IPS DF 4.7 (cell line): ENCODE measurements around the gene KCNA1.
"Not testable (repeated sequence)": the region's sequence is repeated elsewhere in the genome, so short reads cannot be mapped to it uniquely, and the experiment has no call there.

ENCODE experiments used
- DNase-seq: peaks from one replicate; pipeline ENCODE4 v3.0.0-alpha.2; 2013; ENCODE audit warnings: low spot score; ENCODE audit errors: extremely low read depth

Gene KCNA1

GRCh38 chr12:4909734-4910501 is at the start of gene KCNA1:
KCNA1 (plus strand) TSS chr12:4909905; CDS start chr12:4911379, 1,474 bp downstream.
- no peak for DNase-seq

- DNase-seq: no peak
Measured at GRCh38 chr12:4860741-4861140, 49.0 kb upstream of the KCNA1 start.

- DNase-seq: no peak
Measured at GRCh38 chr12:4862809-4863208, 46.9 kb upstream of the KCNA1 start.

DNA sequence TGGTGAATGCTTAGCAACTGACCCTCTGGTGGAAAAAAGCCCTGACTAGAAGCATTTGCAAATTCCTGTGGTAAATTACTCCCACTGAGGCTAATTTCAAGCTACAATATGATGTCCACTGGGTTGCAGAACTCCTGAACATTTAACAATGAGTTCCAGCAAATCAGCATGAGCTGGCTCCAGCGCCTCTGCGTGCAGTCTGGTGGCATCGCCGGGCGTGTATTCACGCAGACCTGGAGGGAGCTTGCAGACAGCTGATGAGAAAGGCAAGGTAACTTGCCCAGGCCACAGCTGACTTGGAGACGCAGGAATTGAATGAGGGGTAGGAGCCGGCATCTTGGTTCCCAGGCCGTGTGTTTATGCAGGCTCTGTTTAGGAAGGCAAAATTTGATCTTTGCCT is 45.1 kb upstream of the KCNA1 start:
- DNase-seq: no peak

GRCh38 chr12:4865246-4865645 is 44.5 kb upstream of the KCNA1 start:
- DNase-seq: no peak

GRCh38 chr12:4866299-4866698 is 43.4 kb upstream of the KCNA1 start:
- DNase-seq: no peak

GRCh38 chr12:4867384-4867783 is 42.3 kb upstream of the KCNA1 start:
- DNase-seq: no peak

- DNase-seq: no peak
Measured at GRCh38 chr12:4870423-4870822, 39.3 kb upstream of the KCNA1 start.

- DNase-seq: no peak
Measured at GRCh38 chr12:4871514-4871913, 38.2 kb upstream of the KCNA1 start.

GRCh38 chr12:4873947-4874346 is 35.8 kb upstream of the KCNA1 start:
- no peak for DNase-seq

DNA sequence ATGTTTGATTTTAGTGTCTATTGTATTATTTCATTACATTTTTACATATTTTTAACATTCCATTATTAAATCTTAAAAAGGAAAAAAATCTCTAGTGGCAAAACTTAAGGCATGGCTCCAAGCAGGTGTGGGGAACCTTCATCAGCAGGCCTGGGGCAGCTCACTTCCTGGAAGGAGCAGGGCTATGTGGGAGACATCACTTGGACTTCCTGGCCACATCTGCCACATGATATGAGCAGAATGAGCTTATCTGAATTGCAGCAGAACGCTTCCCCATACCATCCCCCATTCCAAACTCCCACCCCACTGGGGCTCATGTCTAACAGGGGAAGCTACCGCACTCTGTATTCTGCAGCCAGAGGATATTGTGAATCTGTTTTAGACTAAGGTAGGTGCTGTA is 35.0 kb upstream of the KCNA1 start:
- no peak for DNase-seq

DNA sequence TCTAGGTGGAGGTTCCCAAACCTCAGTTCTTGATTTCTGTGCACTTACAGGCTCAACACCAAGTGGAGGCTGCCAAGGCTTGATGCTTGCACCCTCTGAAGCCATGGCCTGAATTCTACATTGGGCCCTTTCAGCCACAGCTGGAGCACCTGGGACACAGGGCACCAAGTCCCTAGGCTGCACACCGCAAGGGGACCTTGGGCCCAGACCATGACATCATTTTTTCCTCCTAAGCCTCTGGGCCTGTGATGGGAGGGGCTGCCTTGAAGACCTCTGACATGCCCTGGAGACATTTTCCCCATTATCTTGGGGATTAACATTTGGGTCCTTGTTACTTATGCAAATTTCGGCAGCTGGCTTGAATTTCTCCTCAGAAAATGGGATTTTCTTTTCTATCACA is 30.2 kb upstream of the KCNA1 start:
- DNase-seq: not testable (repeated sequence)

GRCh38 chr12:4881266-4882064 is 28.2 kb upstream of the KCNA1 start:
- no peak for DNase-seq

DNA sequence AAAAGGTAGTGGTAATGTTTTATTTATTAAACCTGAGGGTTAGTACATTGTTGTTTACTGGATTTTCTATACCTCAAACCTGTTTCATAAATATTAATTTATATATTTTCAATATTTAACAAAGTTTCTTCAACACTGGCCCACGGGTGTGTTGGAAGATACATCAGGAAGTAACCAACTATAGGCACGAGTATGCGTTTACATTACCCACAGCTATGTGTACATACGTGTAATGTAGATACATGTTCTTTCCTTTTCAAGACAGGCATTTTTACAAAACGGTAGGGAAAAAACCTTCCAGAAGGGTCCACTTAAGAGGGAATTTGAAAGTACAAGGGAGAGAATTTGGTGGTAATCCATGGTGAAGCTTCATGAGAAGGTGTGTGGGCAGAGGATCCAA is 17.8 kb upstream of the KCNA1 start:
- DNase-seq: no peak

DNA sequence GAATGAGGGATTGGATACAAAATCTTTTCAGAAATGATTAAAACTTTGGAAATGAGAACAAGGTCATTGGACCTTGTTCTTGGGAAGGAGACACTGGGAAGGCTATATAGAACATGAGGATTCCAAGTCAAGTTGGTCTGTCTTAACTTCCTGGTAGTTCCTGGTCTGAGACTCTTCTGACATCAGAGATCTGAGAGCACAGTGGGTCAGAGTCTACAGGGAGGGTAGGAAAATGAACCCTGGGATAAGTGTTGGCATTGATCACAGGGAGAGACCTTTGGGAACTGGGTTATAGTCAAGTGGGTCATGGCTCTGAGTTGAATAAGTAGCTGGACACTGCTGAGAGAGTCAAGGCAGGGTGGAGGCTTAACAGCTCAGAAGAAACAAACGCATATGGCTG is 17.3 kb upstream of the KCNA1 start:
- DNase-seq: no peak

DNA sequence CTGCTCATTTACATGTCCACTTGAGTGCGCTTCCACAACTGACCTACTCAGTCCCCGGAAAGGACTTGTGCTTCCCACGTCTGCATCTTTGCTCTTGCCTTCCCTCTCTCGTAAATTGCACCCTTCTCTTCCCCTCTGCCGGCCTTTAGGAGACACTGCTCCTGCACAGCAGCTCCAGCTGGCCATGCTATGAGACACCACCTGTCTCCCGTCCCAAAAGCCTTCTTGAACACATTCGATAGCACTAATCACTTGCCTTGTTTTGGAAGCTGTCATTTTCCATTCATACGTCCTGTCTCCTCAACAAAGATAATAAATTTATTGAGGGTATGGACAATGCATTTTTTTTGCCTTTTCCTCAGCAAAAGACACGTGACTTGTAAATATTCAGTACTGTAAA is 15.7 kb upstream of the KCNA1 start:
- no peak for DNase-seq

DNA sequence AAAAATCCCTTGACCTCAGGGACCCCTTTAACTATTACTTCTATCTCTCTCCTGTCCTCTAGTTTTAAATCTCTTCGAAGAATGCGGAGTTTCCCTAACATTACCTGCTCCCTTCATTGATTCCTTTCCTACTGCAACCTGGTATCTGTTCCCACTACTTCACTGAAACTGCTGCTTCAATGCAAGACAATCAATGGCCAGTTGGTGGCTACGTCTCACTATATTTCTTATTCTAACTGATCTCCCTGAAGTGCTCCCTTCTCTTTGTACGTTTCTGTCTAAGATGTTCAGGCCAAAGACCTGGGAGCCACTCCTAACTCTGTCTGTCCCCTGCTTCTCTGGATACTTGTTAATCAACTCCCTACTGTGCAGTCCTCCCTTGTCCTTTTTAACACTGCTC is 10.3 kb upstream of the KCNA1 start:
- DNase-seq: no peak

GRCh38 chr12:4900327-4900726 is 9.4 kb upstream of the KCNA1 start:
- DNase-seq: no peak

DNA sequence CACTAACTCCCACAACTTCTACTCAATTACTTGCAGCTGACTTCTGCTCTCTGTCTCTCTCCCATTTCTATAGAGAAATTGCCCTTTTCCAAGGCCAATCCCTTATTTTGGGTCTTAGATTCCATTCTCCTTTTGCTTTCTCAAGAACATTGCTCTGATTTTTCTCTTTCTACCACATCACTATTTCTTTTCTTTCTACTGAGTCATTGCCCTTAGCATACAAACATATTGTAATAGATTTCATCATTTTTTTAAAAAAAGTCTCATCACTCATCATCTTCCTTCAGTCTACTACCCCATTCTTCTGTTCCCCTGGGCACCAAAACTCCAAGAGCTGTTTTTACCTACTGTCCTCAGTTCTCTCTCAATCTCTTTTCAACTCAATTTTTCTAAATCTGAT is 4.4 kb upstream of the KCNA1 start:
- no peak for DNase-seq

DNA sequence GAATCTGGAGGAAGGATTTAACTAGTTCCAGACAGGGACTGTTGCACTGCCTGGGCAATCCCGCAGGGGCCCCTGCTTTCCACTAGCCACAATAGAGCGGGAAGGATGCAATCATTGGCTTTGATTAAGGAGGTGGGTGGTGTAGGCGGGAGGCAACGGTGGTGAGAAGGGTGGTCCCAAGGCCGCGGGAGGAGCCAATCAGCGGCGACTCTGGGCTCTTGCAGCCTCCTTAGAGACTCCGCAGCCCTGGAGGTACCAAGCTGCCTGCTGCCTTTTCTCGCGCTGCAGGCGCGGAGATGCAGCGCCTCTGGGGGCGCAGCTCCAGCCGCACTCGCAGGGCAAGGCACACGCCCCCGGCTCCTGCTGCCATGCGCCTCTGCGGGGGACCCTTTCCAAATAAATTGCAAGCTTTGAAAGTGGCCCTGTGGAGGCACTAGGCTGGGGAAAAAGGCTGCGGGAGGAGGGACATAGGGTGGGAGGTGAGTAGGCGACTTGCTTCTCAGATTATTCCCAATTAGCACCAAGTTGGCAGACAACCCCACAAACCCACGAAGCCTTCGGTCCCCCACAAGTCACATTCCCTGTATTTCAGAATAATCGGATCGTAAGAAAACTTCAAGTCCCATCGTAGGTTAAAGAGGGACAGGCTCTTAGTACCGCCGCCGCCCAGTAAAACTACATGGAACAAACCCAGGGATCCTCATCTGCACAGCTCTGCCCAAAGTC is 858 bp upstream of the KCNA1 start:
- DNase-seq: peak; percentile 81

- DNase-seq: no peak
Measured at GRCh38 chr12:4909410-4909733, 333 bp upstream of the KCNA1 start.
